SJCRH30 (cell line): ENCODE data around the gene IFNL1. TPM values are rescaled to one million over a fixed set of nuclear protein-coding genes. Genes with fewer than 3 reads are reported as not detected.
"Not testable (repeated sequence)": the region's sequence is repeated elsewhere in the genome, so short reads cannot be mapped to it uniquely, and the experiment has no call there.

Source experiments
- DNase-seq, 2 experiments: peaks; one replicate each; pipeline ENCODE4 v3.0.0-alpha.2; 2015 to 2020
- H3K27ac ChIP-seq: fragments of 250-450 bp; sonication (Bioruptor Pico); 2 replicates; pipeline ENCODE4 v1.5.1; 2020; ENCODE audit warnings: mild to moderate bottlenecking, moderate library complexity
- H3K27me3 ChIP-seq: fragments of 250-450 bp; sonication (Bioruptor Pico); 2 replicates; pipeline ENCODE4 v1.5.1; 2020; ENCODE audit warnings: mild to moderate bottlenecking, moderate library complexity
- H3K36me3 ChIP-seq: fragments of 250-450 bp; sonication (Bioruptor Pico); 2 replicates; pipeline ENCODE4 v1.5.1; 2020; ENCODE audit warnings: mild to moderate bottlenecking, moderate library complexity
- H3K4me1 ChIP-seq: fragments of 250-450 bp; sonication (Bioruptor Pico); 2 replicates; pipeline ENCODE4 v1.5.1; 2020; ENCODE audit warnings: mild to moderate bottlenecking, moderate library complexity
- H3K4me3 ChIP-seq: fragments of 250-450 bp; sonication (Bioruptor Pico); 2 replicates; pipeline ENCODE4 v1.5.1; 2020; ENCODE audit warnings: mild to moderate bottlenecking, moderate library complexity
- H3K9me3 ChIP-seq: fragments of 250-450 bp; sonication (Bioruptor Pico); replicated peaks from 2 replicates; pipeline ENCODE4 v1.5.1; 2020; ENCODE audit warnings: mild to moderate bottlenecking, moderate library complexity
- total RNA-seq: library from RNA; depleted of rRNA; stranded (reverse); fragments of >200 nt; shearing (Covaris generic); gene quantifications from 2 replicates; pipeline ENCODE4 v1.2.3, GENCODE V29; 2014

Gene IFNL1
- total RNA-seq, 1 experiment from 2014 or later = not detected

- no peaks in the 10 kb centered on the region for H3K9me3 ChIP-seq
- no peaks in the 10 kb centered on the region for H3K4me1 ChIP-seq
- H3K27me3 ChIP-seq = peaks cover 22% of the 10 kb centered on the region
- H3K4me3 ChIP-seq = no peak overlapping the region
- H3K36me3 ChIP-seq = no peaks in the 10 kb centered on the region
- no peak for DNase-seq
- no peak overlapping the region for H3K27ac ChIP-seq
Observed at GRCh38 chr19:39297931-39298634, 1.9 kb downstream of the IFNL1 start.

GRCh38 chr19:39299404-39299803, 3.2 kb downstream of the IFNL1 start:
- 0 out of 2 replicates have a peak, but pooled peaks cover 1% of the 10 kb centered on the region for H3K9me3 ChIP-seq
- no peak overlapping the region for H3K27ac ChIP-seq
- peaks cover 22% of the 10 kb centered on the region for H3K27me3 ChIP-seq
- H3K4me3 ChIP-seq = no peak overlapping the region
- no peaks in the 10 kb centered on the region for H3K4me1 ChIP-seq
- DNase-seq = no peak
- no peaks in the 10 kb centered on the region for H3K36me3 ChIP-seq

GRCh38 chr19:39299832-39300231, 3.6 kb downstream of the IFNL1 start:
- Histone ChIP-seq H3K4me3 (no peak overlapping the region), H3K27ac (no peak overlapping the region), H3K36me3 (no peaks in the 10 kb centered on the region), H3K4me1 (no peaks in the 10 kb centered on the region), H3K9me3 (0 out of 2 replicates have a peak, but pooled peaks cover 3% of the 10 kb centered on the region), H3K27me3 (peaks cover 25% of the 10 kb centered on the region)
- no peak for DNase-seq

GRCh38 chr19:39301021-39301420, 4.8 kb downstream of the IFNL1 start:
- Histone ChIP-seq H3K4me3 (no peak overlapping the region), H3K27ac (no peak overlapping the region), H3K27me3 (peaks cover 26% of the 10 kb centered on the region), H3K9me3 (0 out of 2 replicates have a peak, but pooled peaks cover 3% of the 10 kb centered on the region), H3K4me1 (no peaks in the 10 kb centered on the region), H3K36me3 (no peaks in the 10 kb centered on the region)
- no peak for DNase-seq

GRCh38 chr19:39301562-39301961, 5.4 kb downstream of the IFNL1 start:
- Histone ChIP-seq H3K4me1 (no peaks in the 10 kb centered on the region), H3K27me3 (peaks cover 26% of the 10 kb centered on the region), H3K4me3 (no peak overlapping the region), H3K36me3 (no peaks in the 10 kb centered on the region), H3K27ac (no peak overlapping the region), H3K9me3 (0 out of 2 replicates have a peak, but pooled peaks cover 3% of the 10 kb centered on the region)
- DNase-seq = no peak

- peaks cover 26% of the 10 kb centered on the region for H3K27me3 ChIP-seq
- DNase-seq = no peak
- 0 out of 2 replicates have a peak, but pooled peaks cover 3% of the 10 kb centered on the region for H3K9me3 ChIP-seq
Observed at GRCh38 chr19:39303373-39304184, 7.4 kb downstream of the IFNL1 start.

GRCh38 chr19:39304185-39304513, 7.9 kb downstream of the IFNL1 start:
- Histone ChIP-seq H3K4me3 (no peak overlapping the region), H3K27me3 (peaks cover 26% of the 10 kb centered on the region), H3K9me3 (0 out of 2 replicates have a peak, but pooled peaks cover 3% of the 10 kb centered on the region), H3K36me3 (no peaks in the 10 kb centered on the region), H3K4me1 (no peaks in the 10 kb centered on the region), H3K27ac (no peak overlapping the region)
- DNase-seq = no peak

More at GRCh38 chr19:39303373-39304184, 7.4 kb downstream of the IFNL1 start:
- H3K4me1 ChIP-seq = no peaks in the 10 kb centered on the region
- H3K4me3 ChIP-seq = no peak overlapping the region
- no peak overlapping the region for H3K27ac ChIP-seq
- H3K36me3 ChIP-seq = no peaks in the 10 kb centered on the region

GRCh38 chr19:39304701-39305571, 8.7 kb downstream of the IFNL1 start:
- Histone ChIP-seq H3K4me3 (no peak overlapping the region), H3K27me3 (peaks cover 21% of the 10 kb centered on the region), H3K9me3 (0 out of 2 replicates have a peak, but pooled peaks cover 3% of the 10 kb centered on the region), H3K27ac (no peak overlapping the region), H3K36me3 (no peaks in the 10 kb centered on the region), H3K4me1 (no peaks in the 10 kb centered on the region)
- no peak for DNase-seq

GRCh38 chr19:39306075-39306474, 9.9 kb downstream of the IFNL1 start:
- no peak for DNase-seq
- peaks cover 20% of the 10 kb centered on the region for H3K27me3 ChIP-seq
- 0 out of 2 replicates have a peak, but pooled peaks cover 3% of the 10 kb centered on the region for H3K9me3 ChIP-seq
- no peak overlapping the region for H3K27ac ChIP-seq
- H3K4me3 ChIP-seq = no peak overlapping the region
- H3K4me1 ChIP-seq = no peaks in the 10 kb centered on the region
- no peaks in the 10 kb centered on the region for H3K36me3 ChIP-seq

GRCh38 chr19:39307046-39307821, 11.0 kb downstream of the IFNL1 start:
- DNase-seq = no peak
- Histone ChIP-seq H3K27me3 (peaks cover 12% of the 10 kb centered on the region), H3K4me3 (no peak overlapping the region)

GRCh38 chr19:39307822-39308530, 11.8 kb downstream of the IFNL1 start:
- no peaks in the 10 kb centered on the region for H3K4me1 ChIP-seq
- peaks cover 9% of the 10 kb centered on the region for H3K27me3 ChIP-seq
- no peaks in the 10 kb centered on the region for H3K36me3 ChIP-seq

More at GRCh38 chr19:39307046-39307821, 11.0 kb downstream of the IFNL1 start:
- H3K27ac ChIP-seq = no peak overlapping the region
- H3K4me1 ChIP-seq = no peaks in the 10 kb centered on the region
- no peaks in the 10 kb centered on the region for H3K36me3 ChIP-seq
- 0 out of 2 replicates have a peak, but pooled peaks cover 3% of the 10 kb centered on the region for H3K9me3 ChIP-seq

GRCh38 chr19:39308531-39309304, 12.5 kb downstream of the IFNL1 start:
- Histone ChIP-seq H3K9me3 (0 out of 2 replicates have a peak, but pooled peaks cover 3% of the 10 kb centered on the region), H3K27ac (no peak overlapping the region), H3K4me1 (no peaks in the 10 kb centered on the region), H3K27me3 (0 out of 2 replicates have a peak, but pooled peaks cover 4% of the 10 kb centered on the region), H3K4me3 (no peak overlapping the region), H3K36me3 (no peaks in the 10 kb centered on the region)
- no peak for DNase-seq

More at GRCh38 chr19:39307822-39308530, 11.8 kb downstream of the IFNL1 start:
- Histone ChIP-seq H3K9me3 (0 out of 2 replicates have a peak, but pooled peaks cover 3% of the 10 kb centered on the region), H3K27ac (no peak overlapping the region), H3K4me3 (no peak overlapping the region)
- no peak for DNase-seq

GRCh38 chr19:39309305-39309670, 13.1 kb downstream of the IFNL1 start:
- H3K4me1 ChIP-seq, H3K27ac ChIP-seq, H3K27me3 ChIP-seq: not testable (repeated sequence)

More at GRCh38 chr19:39309305-39309670, 13.1 kb downstream of the IFNL1 start:
- H3K36me3 ChIP-seq, DNase-seq, H3K9me3 ChIP-seq, H3K4me3 ChIP-seq: not testable (repeated sequence)
